SU-DHL-6 (cell line): ENCODE measurements around the gene SCARF2.

Experiments used
- CTCF ChIP-seq: fragments of 200-600 bp; sonication (generic); IDR thresholded peaks from one replicate; pipeline ENCODE4 v1.5.1; 2017; ENCODE audit warnings: antibody characterized with exemption, mild to moderate bottlenecking, low read length, moderate library complexity; ENCODE audit not compliant: insufficient read depth, poor library complexity, severe bottlenecking
- EZH2phosphoT487 ChIP-seq: fragments of 200-600 bp; sonication (generic), shearing (Covaris generic); conservative IDR thresholded peaks from 2 replicates; pipeline ENCODE4 v1.6.1; 2018; ENCODE audit warnings: mild to moderate bottlenecking, antibody characterized with exemption, low read length, moderate library complexity, mixed read lengths

GRCh38 chr22:20449819-20450550 is 12.4 kb upstream of the SCARF2 start:
- no peak for TF ChIP-seq CTCF
- TF ChIP-seq EZH2phosphoT487, result no peak
